LNCaP clone FGC (cell line): ENCODE results near the gene LRP3.

ENCODE experiments used
- DNase-seq: peaks from one replicate; pipeline ENCODE4 v3.0.0-alpha.2; 2011; ENCODE audit warnings: low read depth
- H3K4me3 ChIP-seq: 2 replicates; pipeline ENCODE4 v1.5.1; 2011; ENCODE audit warnings: mild to moderate bottlenecking, low read depth, low read length, control low read depth
- CTCF ChIP-seq: IDR thresholded peaks from 2 replicates; pipeline ENCODE4 v1.5.1; 2012; ENCODE audit warnings: mild to moderate bottlenecking; ENCODE audit not compliant: control insufficient read depth, insufficient read depth; ENCODE audit errors: extremely low read depth

LRP3 gene

GRCh38 chr19:33196446-33197193 is 2.5 kb downstream of the LRP3 start:
- no peak for DNase-seq
- no peak for TF ChIP-seq CTCF
- H3K4me3 ChIP-seq, result no peak overlapping the region

- DNase-seq, result no peak
- no peak for TF ChIP-seq CTCF
- H3K4me3 ChIP-seq, result no peak overlapping the region
Measured at GRCh38 chr19:33197591-33198000, 3.5 kb downstream of the LRP3 start.

- no peak for DNase-seq
- no peak overlapping the region for H3K4me3 ChIP-seq
- no peak for TF ChIP-seq CTCF
Measured at GRCh38 chr19:33198169-33198568, 4.0 kb downstream of the LRP3 start.

GRCh38 chr19:33199441-33200265 is 5.5 kb downstream of the LRP3 start:
- DNase-seq, result no peak
- TF ChIP-seq CTCF, result no peak

GRCh38 chr19:33201473-33201872 is 7.3 kb downstream of the LRP3 start:
- DNase-seq, result no peak
- TF ChIP-seq CTCF, result no peak
- no peak overlapping the region for H3K4me3 ChIP-seq

More at GRCh38 chr19:33199441-33200265, 5.5 kb downstream of the LRP3 start:
- no peak overlapping the region for H3K4me3 ChIP-seq

- TF ChIP-seq CTCF, result no peak
- DNase-seq, result no peak
- no peak overlapping the region for H3K4me3 ChIP-seq
Measured at GRCh38 chr19:33201886-33202545, 7.9 kb downstream of the LRP3 start.
